ENCODE measurements around the gene RASGRP2. TPM values are rescaled to one million over a fixed set of nuclear protein-coding genes. Genes with fewer than 3 reads are reported as not detected.
"Not testable (repeated sequence)": the region's sequence is repeated elsewhere in the genome, so short reads cannot be mapped to it uniquely, and the experiment has no call there.

The RASGRP2 gene
- total RNA-seq, 1 donor from 2014 or later: not detected

DNA sequence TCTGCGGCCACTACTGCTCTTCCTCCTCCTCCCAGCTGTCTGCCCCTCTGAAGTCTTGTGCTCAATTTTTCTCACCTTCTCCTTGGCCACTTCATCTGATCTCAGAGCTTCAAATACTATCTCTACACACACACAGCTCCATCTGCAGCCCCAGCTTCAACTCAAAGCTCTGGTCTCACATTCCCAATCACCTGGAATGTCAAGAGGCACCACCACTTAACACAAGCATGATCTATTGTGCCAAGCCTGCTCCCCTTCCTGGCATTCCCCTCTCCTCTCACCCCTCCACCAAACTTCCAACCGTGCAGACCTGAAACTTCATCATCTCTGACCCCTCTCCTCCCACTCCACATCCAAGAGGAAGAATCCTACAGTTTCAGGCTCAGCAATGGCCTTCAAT lies 38.4 kb downstream of the RASGRP2 start:
- DNase-seq (ENCODE audit: low read depth): no peak
- H3K4me3 ChIP-seq (ENCODE audit: low read depth, low read length): no peak overlapping the region
- TF ChIP-seq, protein P1, sequence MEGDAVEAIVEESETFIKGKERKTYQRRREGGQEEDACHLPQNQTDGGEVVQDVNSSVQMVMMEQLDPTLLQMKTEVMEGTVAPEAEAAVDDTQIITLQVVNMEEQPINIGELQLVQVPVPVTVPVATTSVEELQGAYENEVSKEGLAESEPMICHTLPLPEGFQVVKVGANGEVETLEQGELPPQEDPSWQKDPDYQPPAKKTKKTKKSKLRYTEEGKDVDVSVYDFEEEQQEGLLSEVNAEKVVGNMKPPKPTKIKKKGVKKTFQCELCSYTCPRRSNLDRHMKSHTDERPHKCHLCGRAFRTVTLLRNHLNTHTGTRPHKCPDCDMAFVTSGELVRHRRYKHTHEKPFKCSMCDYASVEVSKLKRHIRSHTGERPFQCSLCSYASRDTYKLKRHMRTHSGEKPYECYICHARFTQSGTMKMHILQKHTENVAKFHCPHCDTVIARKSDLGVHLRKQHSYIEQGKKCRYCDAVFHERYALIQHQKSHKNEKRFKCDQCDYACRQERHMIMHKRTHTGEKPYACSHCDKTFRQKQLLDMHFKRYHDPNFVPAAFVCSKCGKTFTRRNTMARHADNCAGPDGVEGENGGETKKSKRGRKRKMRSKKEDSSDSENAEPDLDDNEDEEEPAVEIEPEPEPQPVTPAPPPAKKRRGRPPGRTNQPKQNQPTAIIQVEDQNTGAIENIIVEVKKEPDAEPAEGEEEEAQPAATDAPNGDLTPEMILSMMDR (conservative IDR thresholded peaks at IDR 0.05; ENCODE audit: low read depth, low read length): no peak

DNA sequence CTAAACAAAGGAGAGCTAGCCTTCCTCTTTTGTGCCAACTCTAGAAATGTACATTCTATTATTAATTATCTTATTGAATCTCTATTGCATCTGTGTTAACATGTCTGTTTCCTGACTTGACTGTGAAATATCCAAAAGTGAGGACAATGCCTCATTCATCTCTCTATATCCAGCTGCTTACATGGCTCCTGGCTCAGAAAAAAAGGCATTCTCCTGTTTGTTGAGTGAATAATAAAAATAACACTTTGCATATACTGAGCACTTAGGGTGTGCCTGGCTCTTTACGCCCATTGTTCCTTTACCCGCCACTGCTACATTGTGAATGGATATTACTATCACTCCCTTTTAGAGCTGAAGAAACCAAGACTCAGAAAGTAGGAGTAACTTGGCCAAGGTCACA lies 40.9 kb downstream of the RASGRP2 start:
- H3K4me3 ChIP-seq (ENCODE audit: low read depth, low read length): no peak overlapping the region
- DNase-seq (ENCODE audit: low read depth): no peak
- TF ChIP-seq, protein P1 (conservative IDR thresholded peaks at IDR 0.05; ENCODE audit: low read depth, low read length): no peak

DNA sequence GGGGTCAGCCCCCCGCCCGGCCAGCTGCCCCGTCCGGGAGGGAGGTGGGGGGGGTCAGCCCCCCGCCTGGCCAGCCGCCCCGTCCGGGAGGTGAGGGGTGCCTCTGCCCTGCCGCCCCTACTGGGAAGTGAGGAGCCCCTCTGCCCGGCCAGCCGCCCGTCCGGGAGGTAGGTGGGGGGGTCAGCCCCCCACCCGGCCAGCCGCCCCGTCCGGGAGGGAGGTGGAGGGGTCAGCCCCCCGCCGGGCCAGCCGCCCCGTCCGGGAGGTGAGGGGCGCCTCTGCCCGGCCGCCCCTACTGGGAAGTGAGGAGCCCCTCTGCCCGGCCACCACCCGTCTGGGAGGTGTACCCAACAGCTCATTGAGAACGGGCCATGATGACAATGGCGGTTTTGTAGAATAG lies 42.0 kb downstream of the RASGRP2 start:
- not testable (repeated sequence) for H3K4me3 ChIP-seq (ENCODE audit: low read depth, low read length); DNase-seq (ENCODE audit: low read depth)

DNA sequence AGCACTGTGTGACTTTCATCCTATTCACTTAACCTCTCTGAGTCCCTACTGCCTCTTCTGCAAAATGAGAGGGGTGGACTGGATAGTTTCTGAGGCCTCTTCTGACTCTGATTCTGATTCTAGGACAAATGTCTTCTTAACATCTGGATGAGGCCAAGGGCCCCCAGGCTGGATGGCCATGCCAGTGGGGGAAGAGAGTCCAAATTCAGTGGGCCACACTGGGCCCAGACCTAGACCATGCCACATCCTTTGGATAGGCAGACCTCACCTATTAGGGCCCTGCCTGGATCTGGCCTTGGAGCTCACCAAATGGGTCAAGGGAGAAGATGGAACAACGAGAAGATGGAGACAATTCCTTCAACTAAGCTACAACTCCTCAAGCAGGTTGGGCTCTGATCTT lies 45.5 kb downstream of the RASGRP2 start:
- DNase-seq (ENCODE audit: low read depth): no peak
- TF ChIP-seq, protein P1 (conservative IDR thresholded peaks at IDR 0.05; ENCODE audit: low read depth, low read length): no peak
- no peak overlapping the region for H3K4me3 ChIP-seq (ENCODE audit: low read depth, low read length)

DNA sequence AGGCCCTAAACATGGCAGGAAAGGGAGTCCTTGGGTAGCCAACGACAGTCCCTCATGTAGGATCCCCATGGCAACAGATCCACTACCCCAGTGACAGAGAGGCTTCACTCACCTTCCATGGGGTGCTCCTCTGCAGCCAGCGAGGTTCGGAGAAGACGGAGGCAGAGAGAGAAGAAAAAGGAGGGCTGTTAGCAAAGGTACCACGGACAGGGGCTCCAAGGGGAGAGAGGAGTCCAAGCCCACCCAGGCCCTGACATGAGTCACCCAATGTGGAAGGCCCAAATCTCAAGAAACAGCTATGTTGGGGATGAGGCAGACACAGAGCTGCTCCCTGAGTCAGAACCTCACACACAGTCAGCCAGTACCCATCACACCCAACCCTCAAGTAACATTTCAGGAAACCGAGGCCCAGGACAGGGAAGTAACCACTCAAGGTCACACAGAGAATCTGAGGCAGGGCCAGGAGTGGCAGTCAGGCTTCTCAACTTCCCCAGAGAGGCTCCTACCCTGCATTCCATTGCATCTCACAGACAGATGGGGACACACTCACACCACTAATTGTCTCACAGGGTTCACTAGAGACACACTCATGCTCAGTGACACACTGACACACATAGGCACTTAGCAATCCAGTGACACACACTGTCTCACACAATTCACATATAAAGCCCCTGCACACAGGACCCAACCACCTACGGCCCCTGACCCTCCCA lies 46.1 kb downstream of the RASGRP2 start:
- DNase-seq (ENCODE audit: low read depth): no peak
- TF ChIP-seq, protein P1 (conservative IDR thresholded peaks at IDR 0.05; ENCODE audit: low read depth, low read length): no peak
- no peak overlapping the region for H3K4me3 ChIP-seq (ENCODE audit: low read depth, low read length)

DNA sequence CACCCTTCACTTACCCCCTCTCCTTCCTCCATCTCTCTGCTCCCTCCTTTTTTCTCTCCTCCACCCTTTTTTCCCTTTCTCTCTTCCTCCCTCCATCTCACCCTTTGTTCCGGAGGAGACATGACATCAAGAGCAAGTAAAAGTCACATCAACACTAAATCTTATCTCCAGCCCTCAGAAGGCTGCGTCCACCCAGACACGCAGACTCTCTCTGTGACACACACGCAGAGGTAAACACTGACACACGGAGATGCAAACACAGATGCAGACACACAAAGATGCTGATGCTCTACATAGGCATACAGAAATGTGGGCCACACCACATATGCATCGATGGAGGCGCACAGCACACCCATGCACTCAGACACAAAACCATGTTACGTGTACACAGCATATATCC lies 47.9 kb downstream of the RASGRP2 start:
- TF ChIP-seq, protein P1 (conservative IDR thresholded peaks at IDR 0.05; ENCODE audit: low read depth, low read length): no peak
- no peak for DNase-seq (ENCODE audit: low read depth)
- H3K4me3 ChIP-seq (ENCODE audit: low read depth, low read length): no peak overlapping the region

DNA sequence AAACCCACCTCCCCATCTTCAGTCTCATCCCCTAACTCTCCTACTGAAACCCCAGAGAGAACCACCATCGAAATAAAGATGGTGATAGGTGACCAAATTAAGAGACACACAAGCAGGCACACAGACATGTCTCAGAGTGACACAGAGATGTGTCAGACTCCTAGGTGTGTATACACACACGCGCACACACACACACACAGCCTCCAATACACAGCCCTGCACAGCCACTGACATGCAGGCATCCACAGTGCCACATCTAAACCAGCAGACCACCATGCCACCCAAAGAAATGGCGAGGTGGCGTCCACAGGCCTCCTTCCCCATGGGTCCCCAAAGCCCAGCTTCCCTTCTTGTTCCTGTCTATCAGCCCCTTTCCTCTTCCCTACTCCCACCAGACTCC lies 48.4 kb downstream of the RASGRP2 start:
- no peak overlapping the region for H3K4me3 ChIP-seq (ENCODE audit: low read depth, low read length)
- no peak for DNase-seq (ENCODE audit: low read depth)
- TF ChIP-seq, protein P1 (conservative IDR thresholded peaks at IDR 0.05; ENCODE audit: low read depth, low read length): no peak

Data from epithelial cell of proximal tubule (primary cell).